A549 (cell line): Measurements from ENCODE around the gene PPAN.

Experiments used
- E2F6 ChIP-seq: IDR thresholded peaks from 2 replicates; pipeline ENCODE4 v1.6.1; 2012; ENCODE audit warnings: low read depth, borderline replicate concordance
- SMC3 ChIP-seq: fragments of >200 bp; sonication (Bioruptor Twin); formaldehyde crosslinking; IDR thresholded peaks from 3 replicates; pipeline ENCODE4 v1.6.1; 2018; ENCODE audit warnings: inconsistent platforms
- ZC3H11A ChIP-seq: fragments of 450-650 bp; IDR thresholded peaks from 2 replicates; pipeline ENCODE4 v1.6.1; 2014; ENCODE audit warnings: antibody characterized with exemption, mild to moderate bottlenecking

DNA sequence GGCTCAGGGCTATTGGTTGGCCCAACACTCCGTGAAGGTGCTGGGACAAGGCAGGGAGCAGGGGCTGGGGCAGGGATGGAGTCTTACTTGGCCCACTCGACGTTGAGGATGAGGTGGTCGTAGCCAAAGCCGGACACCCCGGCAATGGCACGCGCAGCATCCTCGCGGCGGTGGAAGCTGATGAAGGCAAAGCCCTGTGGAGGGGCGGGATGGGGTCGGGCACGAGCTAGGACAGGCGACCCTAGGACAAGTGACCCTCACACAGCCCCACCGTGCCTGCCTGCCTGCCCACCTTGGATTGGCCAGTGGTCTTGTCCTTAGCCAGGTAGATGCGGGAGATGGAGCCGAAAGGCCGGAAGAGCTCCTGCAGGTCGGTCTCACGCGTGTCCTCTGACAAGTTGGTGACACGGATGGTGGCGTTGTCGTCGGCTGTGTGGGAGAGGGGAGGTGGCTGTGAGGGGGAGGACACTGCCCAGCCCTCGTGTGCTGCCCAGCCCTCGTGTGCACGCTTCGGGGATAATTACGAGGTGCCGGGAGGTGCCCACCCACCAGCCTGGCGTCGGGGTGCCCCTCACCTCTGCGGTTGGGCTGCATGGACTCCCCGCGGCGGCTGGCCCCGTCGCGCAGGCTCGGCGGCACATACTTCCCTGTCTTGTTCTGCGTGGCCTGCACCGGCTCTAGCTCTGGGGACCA lies 9.4 kb downstream of the PPAN start:
- TF ChIP-seq SMC3 (no peak), ZC3H11A (no peak), E2F6 (no peak)
